Tongue (tissue), 2 donors: ENCODE results near the gene OR4A5. TPM values are rescaled to one million over a fixed set of nuclear protein-coding genes. Genes with fewer than 3 reads are reported as not detected.
"Not testable (repeated sequence)": the region's sequence is repeated elsewhere in the genome, so short reads cannot be mapped to it uniquely, and the experiment has no call there.

Source experiments
- DNase-seq: peaks from one replicate; pipeline ENCODE4 v3.0.0-alpha.2; 2015
- total RNA-seq: library from RNA; depleted of rRNA; stranded (reverse); fragments of >200 nt; gene quantifications from one replicate; pipeline ENCODE4 v1.2.3, GENCODE V29; 2014

Gene OR4A5
- total RNA-seq: not detected

GRCh38 chr11:54706532-54706931, at the start of gene OR4A5:
Gene OR4A5, plus strand, starts transcription at chr11:54706832. Its CDS starts 53 bp downstream, at chr11:54706885.
- not testable (repeated sequence) for DNase-seq

GRCh38 chr11:54720094-54720493, 13.5 kb downstream of the OR4A5 start:
- not testable (repeated sequence) for DNase-seq

Other genes starting within 250 kb of the OR4A5 start
- gene OR4C46, start 102.8 kb upstream of the OR4A5 start, total RNA-seq: not detected